HG03460 (cell line): ENCODE data around the gene DPM3.

ENCODE experiments used
- ATAC-seq: cut with Tn5 transposase; IDR thresholded peaks from one replicate; pipeline ENCODE4 v1.9.1; 2021; ENCODE audit not compliant: unreplicated experiment

Gene DPM3

DNA sequence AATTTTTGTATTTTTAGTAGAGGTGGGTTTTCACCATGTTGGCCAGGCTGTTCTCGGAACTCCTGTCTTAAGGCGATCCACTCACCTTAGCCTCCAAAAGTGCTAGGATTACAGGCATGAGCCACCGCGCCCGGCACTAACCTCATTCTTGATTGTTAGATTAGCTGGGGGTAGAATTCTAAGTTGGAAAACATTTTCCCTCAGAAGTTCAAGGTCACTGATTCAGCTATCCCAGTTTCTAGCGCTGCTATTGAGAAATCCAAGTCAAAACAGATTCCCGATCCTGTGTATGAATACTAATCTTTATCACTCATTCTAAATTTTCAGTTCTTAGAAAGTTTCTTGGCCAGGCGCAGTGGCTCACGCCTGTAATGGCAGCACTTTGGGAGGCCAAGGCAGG lies 37.0 kb downstream of the DPM3 start:
- ATAC-seq, result no peak

DNA sequence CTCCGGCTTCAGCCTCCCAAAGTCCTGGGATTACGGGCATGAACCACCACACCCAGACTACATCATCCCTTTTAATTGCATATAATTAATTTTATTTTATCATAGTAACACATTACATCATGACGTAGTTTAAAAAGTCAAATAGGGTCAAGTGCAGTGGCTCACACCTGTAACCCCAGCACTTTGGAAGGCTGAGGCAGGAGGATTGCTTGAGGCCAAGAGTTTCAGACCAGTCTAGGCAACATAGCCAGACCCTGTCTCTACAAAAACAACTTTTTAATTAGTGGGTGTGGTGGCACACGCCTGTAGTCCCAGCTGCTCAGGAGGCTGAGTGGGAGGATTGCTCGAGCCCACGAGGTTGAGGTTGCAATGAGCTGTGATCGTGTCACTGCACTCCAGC lies 41.0 kb downstream of the DPM3 start:
- ATAC-seq, result no peak

GRCh38 chr1:155094622-155094948 lies 45.7 kb downstream of the DPM3 start:
- ATAC-seq, result no peak

GRCh38 chr1:155093911-155094621 lies 46.3 kb downstream of the DPM3 start:
- no peak for ATAC-seq

DNA sequence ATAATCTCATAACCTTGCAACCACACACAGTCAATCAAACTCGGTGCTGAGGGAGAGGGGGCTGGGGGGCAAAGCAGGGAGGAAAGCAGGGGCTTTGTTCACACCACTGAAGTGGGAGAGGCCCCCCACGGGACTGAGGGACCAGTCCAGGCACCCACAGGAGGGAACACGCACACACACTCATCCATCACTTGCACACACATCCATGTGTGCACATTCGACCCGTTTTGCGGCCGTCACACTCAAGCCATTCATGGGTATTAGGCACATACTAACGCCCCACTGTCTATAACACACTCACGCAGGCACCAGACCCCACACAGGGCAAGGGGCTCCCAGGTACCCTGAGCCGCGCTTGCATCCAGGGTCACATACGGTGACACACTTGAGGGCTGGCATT lies 47.7 kb downstream of the DPM3 start:
- ATAC-seq, result no peak

- ATAC-seq, result no peak
Observed at GRCh38 chr1:155092131-155092530, 48.2 kb downstream of the DPM3 start.

- no peak for ATAC-seq
Observed at GRCh38 chr1:155091071-155092051, 49.0 kb downstream of the DPM3 start.
